ENCODE data around the gene NRTN. TPM values are rescaled to one million over a fixed set of nuclear protein-coding genes. Genes with fewer than 3 reads are reported as not detected.

Gene NRTN
- total RNA-seq, 1 experiment from 2014 or later = 1.9 TPM

DNA sequence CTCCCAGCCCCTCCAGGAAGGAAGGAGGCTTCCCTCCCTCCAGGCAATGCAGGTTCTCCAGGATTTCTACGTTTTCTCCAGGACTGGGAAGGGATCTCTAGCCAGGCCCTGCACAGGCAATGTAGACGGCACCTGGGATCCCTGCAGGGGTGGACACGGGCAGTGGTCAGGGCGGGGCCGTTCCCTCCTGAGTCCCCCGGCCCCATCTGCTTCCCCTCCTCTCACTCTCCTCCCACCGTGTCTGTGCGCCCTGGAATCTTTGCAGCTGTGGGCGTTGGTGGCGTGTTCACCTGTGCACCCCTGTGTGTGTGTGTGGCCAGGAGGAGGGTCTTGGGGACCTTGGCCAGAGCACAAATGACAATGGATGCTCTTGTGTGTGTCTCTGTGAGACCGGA is 10.0 kb downstream of the NRTN start:
- CTCF ChIA-PET = no interaction called here

DNA sequence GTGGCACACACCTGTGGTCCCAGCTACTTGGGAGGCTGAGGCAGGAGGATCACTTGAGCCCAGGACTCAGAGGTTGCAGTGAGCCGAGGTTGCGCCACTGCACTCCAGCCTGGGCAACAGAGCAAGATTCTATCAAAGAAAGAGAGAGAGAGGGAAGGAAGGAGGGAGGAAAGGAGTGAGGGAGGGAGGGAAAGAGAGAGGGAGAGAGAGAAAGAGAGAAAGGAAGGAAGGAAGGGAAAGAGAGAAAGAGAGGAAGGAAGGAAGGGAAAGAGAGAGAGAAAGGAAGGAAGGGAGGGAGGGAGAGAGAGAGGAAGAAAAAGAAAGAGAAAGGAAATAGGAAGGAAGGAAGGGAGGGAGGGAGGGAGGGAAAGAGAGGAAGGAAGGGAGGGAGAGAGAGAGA is 12.4 kb downstream of the NRTN start:
- TF ChIP-seq, protein P1, sequence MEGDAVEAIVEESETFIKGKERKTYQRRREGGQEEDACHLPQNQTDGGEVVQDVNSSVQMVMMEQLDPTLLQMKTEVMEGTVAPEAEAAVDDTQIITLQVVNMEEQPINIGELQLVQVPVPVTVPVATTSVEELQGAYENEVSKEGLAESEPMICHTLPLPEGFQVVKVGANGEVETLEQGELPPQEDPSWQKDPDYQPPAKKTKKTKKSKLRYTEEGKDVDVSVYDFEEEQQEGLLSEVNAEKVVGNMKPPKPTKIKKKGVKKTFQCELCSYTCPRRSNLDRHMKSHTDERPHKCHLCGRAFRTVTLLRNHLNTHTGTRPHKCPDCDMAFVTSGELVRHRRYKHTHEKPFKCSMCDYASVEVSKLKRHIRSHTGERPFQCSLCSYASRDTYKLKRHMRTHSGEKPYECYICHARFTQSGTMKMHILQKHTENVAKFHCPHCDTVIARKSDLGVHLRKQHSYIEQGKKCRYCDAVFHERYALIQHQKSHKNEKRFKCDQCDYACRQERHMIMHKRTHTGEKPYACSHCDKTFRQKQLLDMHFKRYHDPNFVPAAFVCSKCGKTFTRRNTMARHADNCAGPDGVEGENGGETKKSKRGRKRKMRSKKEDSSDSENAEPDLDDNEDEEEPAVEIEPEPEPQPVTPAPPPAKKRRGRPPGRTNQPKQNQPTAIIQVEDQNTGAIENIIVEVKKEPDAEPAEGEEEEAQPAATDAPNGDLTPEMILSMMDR (conservative IDR thresholded peaks at IDR 0.05) = no peak
- TF ChIP-seq EZH2 (IDR thresholded peaks at IDR 0.05; ENCODE audit: low read depth) = no peak
- ChIA-PET POLR2A (ENCODE audit: unreplicated experiment) (no interaction called here), CTCF (no interaction called here)
- Histone ChIP-seq H3K27me3 (ENCODE audit: insufficient read depth, low read depth) (no peaks in the 10 kb centered on the region), H3K9me3 (ENCODE audit: insufficient read depth, low read depth) (no peaks in the 10 kb centered on the region), H2AFZ (no peak overlapping the region), H3K36me3 (ENCODE audit: low read depth) (no peaks in the 10 kb centered on the region), H3K4me2 (no peak overlapping the region), H3K4me1 (replicated peaks; ENCODE audit: insufficient read depth) (no peaks in the 10 kb centered on the region), H3K4me3 (no peak overlapping the region), H3K9me2 (ENCODE audit: insufficient read depth) (no peaks in the 10 kb centered on the region), H3K79me2 (ENCODE audit: low read depth) (no peaks in the 10 kb centered on the region), H4K20me1 (ENCODE audit: insufficient read depth) (no peaks in the 10 kb centered on the region), H3F3A (ENCODE audit: insufficient read depth, low read depth) (no peaks in the 10 kb centered on the region), H3K27ac (no peak overlapping the region)
- BruUV-seq (replicated peaks) = no TSS peak
- no peak for DNase-seq
- intact Hi-C loops (cut with micrococcal nuclease; ENCODE audit: unreplicated experiment) = no loop called here

More for the DNA sequence above, 10.0 kb downstream of the NRTN start:
- no TSS peak for BruUV-seq (replicated peaks)
- Histone ChIP-seq H3K36me3 (ENCODE audit: low read depth) (no peaks in the 10 kb centered on the region), H3F3A (ENCODE audit: insufficient read depth, low read depth) (no peaks in the 10 kb centered on the region), H2AFZ (no peak overlapping the region), H3K27ac (no peak overlapping the region), H3K27me3 (ENCODE audit: insufficient read depth, low read depth) (no peaks in the 10 kb centered on the region), H3K4me2 (no peak overlapping the region), H3K4me1 (replicated peaks; ENCODE audit: insufficient read depth) (no peaks in the 10 kb centered on the region), H3K4me3 (no peak overlapping the region), H3K9me3 (ENCODE audit: insufficient read depth, low read depth) (no peaks in the 10 kb centered on the region), H3K79me2 (ENCODE audit: low read depth) (no peaks in the 10 kb centered on the region), H3K9me2 (ENCODE audit: insufficient read depth) (no peaks in the 10 kb centered on the region), H4K20me1 (ENCODE audit: insufficient read depth) (no peaks in the 10 kb centered on the region)
- TF ChIP-seq EZH2 (IDR thresholded peaks at IDR 0.05; ENCODE audit: low read depth) = no peak
- TF ChIP-seq, protein P1 (conservative IDR thresholded peaks at IDR 0.05) = no peak
- POLR2A ChIA-PET (ENCODE audit: unreplicated experiment) = no interaction called here
- DNase-seq = no peak
- intact Hi-C loops (cut with micrococcal nuclease; ENCODE audit: unreplicated experiment) = no loop called here

DNA sequence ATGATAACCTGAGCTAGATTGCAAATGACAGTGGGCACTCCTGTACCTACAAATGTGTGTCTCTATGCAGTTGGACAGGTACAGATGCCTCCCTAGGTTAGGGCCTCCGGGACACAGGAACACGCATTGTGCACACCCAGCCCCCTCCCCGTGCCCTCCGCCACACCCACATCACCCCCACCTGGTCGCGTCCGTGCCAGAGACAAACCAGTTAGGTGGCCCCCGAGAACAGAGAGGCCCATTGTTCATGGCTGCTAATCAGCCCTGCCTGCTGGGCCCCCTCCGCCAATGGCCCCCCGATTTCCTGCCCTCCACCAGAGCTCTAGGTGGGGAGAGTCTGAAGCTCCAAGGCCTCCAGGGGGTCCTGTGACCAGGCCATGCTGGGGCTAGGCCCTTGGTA is 13.7 kb downstream of the NRTN start:
- intact Hi-C loops (cut with micrococcal nuclease; ENCODE audit: unreplicated experiment) = no loop called here
- Histone ChIP-seq H3F3A (ENCODE audit: insufficient read depth, low read depth) (no peaks in the 10 kb centered on the region), H4K20me1 (ENCODE audit: insufficient read depth) (no peaks in the 10 kb centered on the region), H3K4me3 (no peak overlapping the region), H3K4me2 (no peak overlapping the region), H2AFZ (no peak overlapping the region), H3K9me3 (ENCODE audit: insufficient read depth, low read depth) (no peaks in the 10 kb centered on the region), H3K79me2 (ENCODE audit: low read depth) (no peaks in the 10 kb centered on the region), H3K36me3 (ENCODE audit: low read depth) (no peaks in the 10 kb centered on the region), H3K9me2 (ENCODE audit: insufficient read depth) (no peaks in the 10 kb centered on the region), H3K27ac (no peak overlapping the region), H3K27me3 (ENCODE audit: insufficient read depth, low read depth) (no peaks in the 10 kb centered on the region), H3K4me1 (replicated peaks; ENCODE audit: insufficient read depth) (no peaks in the 10 kb centered on the region)
- TF ChIP-seq EZH2 (IDR thresholded peaks at IDR 0.05; ENCODE audit: low read depth) = no peak
- TF ChIP-seq, protein P1 (conservative IDR thresholded peaks at IDR 0.05) = no peak
- BruUV-seq (replicated peaks) = no TSS peak
- DNase-seq = no peak
- POLR2A ChIA-PET (ENCODE audit: unreplicated experiment) = no interaction called here
- CTCF ChIA-PET = no interaction called here
